HG02970 (cell line): ENCODE measurements around the gene ELAVL4.
A peak's percentile ranks its signal among the peaks of the same experiment; 100 is the strongest.

Experiments
- ATAC-seq: cut with Tn5 transposase; IDR thresholded peaks from one replicate; pipeline ENCODE4 v1.9.1; 2021; ENCODE audit warnings: mild to moderate bottlenecking, moderate library complexity, moderate number of reproducible peaks; ENCODE audit not compliant: unreplicated experiment, low FRiP score

ELAVL4 gene

DNA sequence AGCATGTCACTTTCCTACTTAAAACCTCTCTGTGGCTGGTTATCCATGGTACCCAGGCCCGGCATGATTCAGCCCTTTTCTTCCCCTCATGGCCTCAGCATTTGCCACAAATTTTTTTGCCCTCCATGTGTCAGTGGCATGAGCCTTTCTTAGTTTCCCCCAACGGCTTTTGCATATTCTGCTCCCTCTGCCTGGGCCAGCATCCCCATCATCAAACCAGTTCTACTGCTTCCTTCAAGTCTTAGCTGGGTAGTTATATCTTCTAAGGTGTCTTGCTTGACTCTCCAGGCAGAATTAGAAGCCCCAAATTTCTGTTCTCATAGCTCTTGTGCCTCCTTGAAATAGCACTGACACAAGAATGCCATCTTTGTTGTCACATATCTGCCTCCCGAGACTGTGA lies 127.9 kb downstream of the ELAVL4 start:
- ATAC-seq, result no peak

- ATAC-seq, result no peak
Measured at GRCh38 chr1:50237056-50237455, 128.3 kb downstream of the ELAVL4 start.

DNA sequence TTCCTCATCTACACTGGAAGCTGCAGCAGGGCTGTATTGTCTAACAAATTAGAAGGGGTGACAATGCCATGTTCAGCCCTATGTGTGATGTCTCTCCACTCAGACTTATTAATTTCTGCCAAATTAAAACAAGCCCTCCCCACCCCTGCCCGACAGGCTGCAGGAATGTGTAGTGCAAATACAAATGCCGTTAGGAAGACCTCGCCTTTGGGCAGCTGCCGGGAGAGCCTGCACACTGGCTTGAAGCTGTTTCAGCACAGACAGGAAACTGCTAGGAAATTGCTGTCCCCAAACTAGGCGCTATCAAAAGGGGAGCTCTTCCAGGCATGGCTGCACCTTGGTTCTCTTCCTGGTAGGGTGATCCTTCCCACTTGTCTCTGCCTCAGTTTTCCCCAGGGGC lies 135.2 kb downstream of the ELAVL4 start:
- ATAC-seq, result no peak

- no peak for ATAC-seq
Measured at GRCh38 chr1:50246869-50247268, 138.1 kb downstream of the ELAVL4 start.

- peak; percentile 66 for ATAC-seq
Measured at GRCh38 chr1:50251702-50252101, 143.0 kb downstream of the ELAVL4 start.

GRCh38 chr1:50252196-50252595 lies 143.5 kb downstream of the ELAVL4 start:
- no peak for ATAC-seq
